DOHH2 (cell line): ENCODE data around the gene AUTS2.

Experiments used
- EZH2phosphoT487 ChIP-seq: fragments of 200-600 bp; sonication (generic); IDR thresholded peaks from 2 replicates; pipeline ENCODE4 v1.6.1; 2017; ENCODE audit warnings: borderline replicate concordance, mild to moderate bottlenecking, antibody characterized with exemption, low read length, moderate library complexity, mixed read lengths
- TF ChIP-seq, protein P1 (sequence below): fragments of 200-600 bp; sonication (generic); IDR thresholded peaks from one replicate; pipeline ENCODE4 v1.5.1; 2014; ENCODE audit warnings: antibody characterized with exemption, mild to moderate bottlenecking, low read depth, low read length; ENCODE audit not compliant: poor library complexity, severe bottlenecking

GRCh38 chr7:70787771-70788170, 1189.5 kb downstream of the AUTS2 start:
- TF ChIP-seq, protein P1, sequence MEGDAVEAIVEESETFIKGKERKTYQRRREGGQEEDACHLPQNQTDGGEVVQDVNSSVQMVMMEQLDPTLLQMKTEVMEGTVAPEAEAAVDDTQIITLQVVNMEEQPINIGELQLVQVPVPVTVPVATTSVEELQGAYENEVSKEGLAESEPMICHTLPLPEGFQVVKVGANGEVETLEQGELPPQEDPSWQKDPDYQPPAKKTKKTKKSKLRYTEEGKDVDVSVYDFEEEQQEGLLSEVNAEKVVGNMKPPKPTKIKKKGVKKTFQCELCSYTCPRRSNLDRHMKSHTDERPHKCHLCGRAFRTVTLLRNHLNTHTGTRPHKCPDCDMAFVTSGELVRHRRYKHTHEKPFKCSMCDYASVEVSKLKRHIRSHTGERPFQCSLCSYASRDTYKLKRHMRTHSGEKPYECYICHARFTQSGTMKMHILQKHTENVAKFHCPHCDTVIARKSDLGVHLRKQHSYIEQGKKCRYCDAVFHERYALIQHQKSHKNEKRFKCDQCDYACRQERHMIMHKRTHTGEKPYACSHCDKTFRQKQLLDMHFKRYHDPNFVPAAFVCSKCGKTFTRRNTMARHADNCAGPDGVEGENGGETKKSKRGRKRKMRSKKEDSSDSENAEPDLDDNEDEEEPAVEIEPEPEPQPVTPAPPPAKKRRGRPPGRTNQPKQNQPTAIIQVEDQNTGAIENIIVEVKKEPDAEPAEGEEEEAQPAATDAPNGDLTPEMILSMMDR: no peak
- TF ChIP-seq EZH2phosphoT487: no peak
